ENCODE measurements around the gene ZBTB4. TPM values are rescaled to one million over a fixed set of nuclear protein-coding genes. Genes with fewer than 3 reads are reported as not detected.

ZBTB4 gene
- total RNA-seq, 6 donors from 2014 or later, result 54.4 to 90.1 (median 74.2) TPM

DNA sequence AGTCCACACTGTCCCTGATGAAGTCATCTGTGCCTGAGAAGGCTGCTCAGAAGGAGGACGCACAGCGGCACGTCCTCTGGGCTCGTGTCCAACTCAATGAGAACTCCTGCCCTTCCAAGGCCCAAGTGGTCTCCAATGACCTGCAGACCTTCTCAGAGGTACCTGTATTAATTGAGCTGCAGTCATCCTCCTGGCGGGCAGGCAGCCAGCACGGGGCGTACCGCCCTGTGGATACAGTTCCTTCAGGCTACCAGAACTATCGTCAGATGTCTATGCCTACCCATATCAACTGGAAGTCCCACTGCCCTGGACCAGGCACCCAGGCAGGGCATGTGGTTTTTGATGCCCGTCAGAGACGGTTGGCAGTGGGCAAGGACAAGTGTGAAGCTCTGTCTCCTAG, 47.1 kb downstream of the ZBTB4 start:
- WGBS, 2 donors, result 93 to 97% methylated on average over 9 to 11 of the region's 11 CpGs
- ATAC-seq (ENCODE audit: low FRiP score in 2 of 2), result no peak
- Histone ChIP-seq H3K9me3 (no peaks in the 10 kb centered on the region), H3K36me3 (no peaks in the 10 kb centered on the region), H3K4me1 (peaks cover 20 to 25% (median 21%) of the 10 kb centered on the region in 4 donors), H3K27ac (no peak overlapping the region), H3K4me3 (no peak overlapping the region), H3K27me3 (no peaks in the 10 kb centered on the region)
- TF ChIP-seq POLR2A (IDR thresholded peaks at IDR 0.05), result no peak
- no peak for TF ChIP-seq CTCF (IDR thresholded peaks at IDR 0.05)
- TF ChIP-seq EP300 (IDR thresholded peaks at IDR 0.05), result no peak
- TF ChIP-seq POLR2AphosphoS5 (IDR thresholded peaks at IDR 0.05), result no peak
- peak in 1 of 2 donors; percentile 76 for DNase-seq

GRCh38 chr17:7431231-7431630, 48.2 kb downstream of the ZBTB4 start:
- ATAC-seq (ENCODE audit: low FRiP score in 2 of 2) (no peak), DNase-seq (no peak)
- Histone ChIP-seq H3K27me3 (no peaks in the 10 kb centered on the region), H3K9me3 (no peaks in the 10 kb centered on the region), H3K36me3 (no peaks in the 10 kb centered on the region), H3K4me1 (peaks cover 9 to 14% (median 11%) of the 10 kb centered on the region in 4 donors), H3K27ac (no peak overlapping the region), H3K4me3 (no peak overlapping the region)
- no peak for TF ChIP-seq CTCF (IDR thresholded peaks at IDR 0.05)
- no peak for TF ChIP-seq POLR2AphosphoS5 (IDR thresholded peaks at IDR 0.05)
- TF ChIP-seq POLR2A (IDR thresholded peaks at IDR 0.05), result no peak
- TF ChIP-seq EP300 (IDR thresholded peaks at IDR 0.05), result no peak
- 82% methylated on average over 1 of the region's 1 CpG; no CpG with 5 or more reads in 1 of the 2 donors for WGBS, 2 donors

DNA sequence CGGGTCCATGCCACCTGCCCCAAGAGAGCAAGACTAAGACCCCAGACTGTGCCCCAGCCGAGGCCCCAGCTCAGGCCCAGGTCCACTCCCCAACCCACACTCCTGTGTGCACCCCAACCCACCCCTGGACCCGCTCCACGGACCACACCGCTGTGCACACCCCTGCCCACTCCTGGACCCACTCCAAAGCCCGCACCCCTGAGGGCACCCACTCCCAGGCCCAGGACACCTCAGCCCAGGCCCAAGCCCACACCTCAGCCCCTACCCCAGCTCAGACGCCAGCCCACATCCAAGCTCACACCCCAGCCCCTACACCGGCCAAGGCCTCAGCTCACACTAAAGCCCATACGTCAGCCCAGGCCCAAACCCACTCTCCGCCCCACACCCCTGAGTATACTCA, 49.7 kb downstream of the ZBTB4 start:
- Histone ChIP-seq H3K4me1 (peaks cover 0 to 1% (median under 1%) of the 10 kb centered on the region in 4 donors), H3K27me3 (no peaks in the 10 kb centered on the region), H3K4me3 (no peak overlapping the region), H3K27ac (no peak overlapping the region), H3K9me3 (no peaks in the 10 kb centered on the region), H3K36me3 (no peaks in the 10 kb centered on the region)
- TF ChIP-seq POLR2AphosphoS5 (IDR thresholded peaks at IDR 0.05), result no peak
- no peak for TF ChIP-seq POLR2A (IDR thresholded peaks at IDR 0.05)
- TF ChIP-seq EP300 (IDR thresholded peaks at IDR 0.05), result no peak
- TF ChIP-seq CTCF (IDR thresholded peaks at IDR 0.05), result no peak
- ATAC-seq (ENCODE audit: low FRiP score in 2 of 2), result no peak
- DNase-seq, result peak in 1 of 2 donors; percentile 70
- WGBS, 2 donors, result 90 to 93% methylated on average over 8 to 10 of the region's 10 CpGs

DNA sequence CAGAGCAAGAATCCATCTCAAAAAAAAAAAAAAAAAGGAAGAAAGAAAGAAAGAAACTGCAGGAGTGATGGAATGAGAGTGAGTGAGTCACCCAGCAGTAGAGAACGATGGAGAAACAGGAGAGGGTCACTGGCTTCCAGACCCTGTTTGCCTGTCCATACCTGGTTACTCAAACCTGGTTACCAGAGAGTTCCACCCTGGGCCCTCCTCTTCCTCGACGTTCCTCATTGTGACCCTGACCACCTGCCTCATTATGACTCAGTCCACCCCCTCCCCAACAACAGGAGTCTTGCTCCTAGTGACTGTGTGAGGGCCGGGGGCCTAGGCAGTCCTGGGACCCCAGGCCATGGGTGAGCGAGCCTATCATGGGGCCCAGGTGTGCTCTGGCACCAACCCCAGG, 50.9 kb downstream of the ZBTB4 start, which contains the start of gene SPEM3:
SPEM3 (plus strand) TSS at position 301 of the 400 bp plus-strand sequence; CDS start at position 347, 46 bp downstream.
- H3K4me3 ChIP-seq, result no peak within 1 kb of the TSS
- H3K4me1 ChIP-seq, result no peaks in the 10 kb centered on the region
- no peaks in the 10 kb centered on the region for H3K9me3 ChIP-seq
- no peak within 1 kb of the TSS for H3K27ac ChIP-seq
- DNase-seq, result no peak
- ATAC-seq (ENCODE audit: low FRiP score in 2 of 2), result no peak
- H3K27me3 ChIP-seq, result no peaks in the 10 kb centered on the region
- TF ChIP-seq POLR2A (IDR thresholded peaks at IDR 0.05) (no peak), EP300 (IDR thresholded peaks at IDR 0.05) (no peak), CTCF (IDR thresholded peaks at IDR 0.05) (no peak), POLR2AphosphoS5 (IDR thresholded peaks at IDR 0.05) (no peak)
- H3K36me3 ChIP-seq, result no peaks in the 10 kb centered on the region
- 75 to 77% methylated on average over 5 of the region's 5 CpGs for WGBS, 2 donors

GRCh38 chr17:7427549-7427948, 51.9 kb downstream of the ZBTB4 start:
- Histone ChIP-seq H3K4me1 (no peaks in the 10 kb centered on the region), H3K27me3 (no peaks in the 10 kb centered on the region), H3K27ac (no peak overlapping the region), H3K4me3 (no peak overlapping the region), H3K36me3 (no peaks in the 10 kb centered on the region), H3K9me3 (no peaks in the 10 kb centered on the region)
- WGBS, 2 donors, result 88 to 93% methylated on average over 7 of the region's 7 CpGs
- DNase-seq (no peak), ATAC-seq (ENCODE audit: low FRiP score in 2 of 2) (no peak)
- no peak for TF ChIP-seq POLR2A (IDR thresholded peaks at IDR 0.05)
- no peak for TF ChIP-seq EP300 (IDR thresholded peaks at IDR 0.05)
- TF ChIP-seq POLR2AphosphoS5 (IDR thresholded peaks at IDR 0.05), result no peak
- no peak for TF ChIP-seq CTCF (IDR thresholded peaks at IDR 0.05)
